Effector CD8-positive, alpha-beta T cell (primary cell): ENCODE data around the gene MERTK.
"Not testable (repeated sequence)": the region's sequence is repeated elsewhere in the genome, so short reads cannot be mapped to it uniquely, and the experiment has no call there.

Experiments
- DNase-seq: peaks from one replicate; lab custom pipeline; 2025; lab: John Stamatoyannopoulos, UW

Gene MERTK

GRCh38 chr2:111909997-111910396, 11.6 kb downstream of the MERTK start:
- not testable (repeated sequence) for DNase-seq

- no peak for DNase-seq
Measured at GRCh38 chr2:111910609-111911277, 12.3 kb downstream of the MERTK start.

- not testable (repeated sequence) for DNase-seq
Measured at GRCh38 chr2:111911295-111911977, 13.0 kb downstream of the MERTK start.

GRCh38 chr2:111912547-111912946, 14.1 kb downstream of the MERTK start:
- no peak for DNase-seq

GRCh38 chr2:111917106-111917505, 18.7 kb downstream of the MERTK start:
- DNase-seq = no peak

- DNase-seq = no peak
Measured at GRCh38 chr2:111918383-111918806, 20.0 kb downstream of the MERTK start.

GRCh38 chr2:111919365-111919764, 21.0 kb downstream of the MERTK start:
- no peak for DNase-seq

- no peak for DNase-seq
Measured at GRCh38 chr2:111919794-111920608, 21.6 kb downstream of the MERTK start.

GRCh38 chr2:111923276-111923804, 24.9 kb downstream of the MERTK start:
- no peak for DNase-seq

- no peak for DNase-seq
Measured at GRCh38 chr2:111924617-111925107, 26.3 kb downstream of the MERTK start.

GRCh38 chr2:111927723-111928122, 29.3 kb downstream of the MERTK start:
- no peak for DNase-seq

GRCh38 chr2:111930409-111930808, 32.0 kb downstream of the MERTK start:
- no peak for DNase-seq

GRCh38 chr2:111930875-111931274, 32.5 kb downstream of the MERTK start:
- no peak for DNase-seq

- DNase-seq = no peak
Measured at GRCh38 chr2:111932841-111933291, 34.5 kb downstream of the MERTK start.

GRCh38 chr2:111933900-111934299, 35.5 kb downstream of the MERTK start:
- DNase-seq = not testable (repeated sequence)

- no peak for DNase-seq
Measured at GRCh38 chr2:111936881-111937280, 38.5 kb downstream of the MERTK start.

- DNase-seq = no peak
Measured at GRCh38 chr2:111938392-111938791, 40.0 kb downstream of the MERTK start.

- no peak for DNase-seq
Measured at GRCh38 chr2:111940333-111941196, 42.2 kb downstream of the MERTK start.

GRCh38 chr2:111941531-111941930, 43.1 kb downstream of the MERTK start:
- DNase-seq = no peak

- DNase-seq = no peak
Measured at GRCh38 chr2:111944531-111945210, 46.3 kb downstream of the MERTK start.
